ENCODE data around the gene EOLA2.
"Not testable (repeated sequence)": the region's sequence is repeated elsewhere in the genome, so short reads cannot be mapped to it uniquely, and the experiment has no call there.

EOLA2 gene

GRCh38 chrX:149932150-149932549, 6.1 kb downstream of the EOLA2 start:
- not testable (repeated sequence) for DNase-seq

- DNase-seq: not testable (repeated sequence)
These were observed 6.9 kb downstream of the EOLA2 start for GRCh38 chrX:149931355-149931754.

- not testable (repeated sequence) for DNase-seq
These were observed 8.9 kb downstream of the EOLA2 start, which contains the start of gene HSFX4 for GRCh38 chrX:149929400-149929799. HSFX4 (plus strand) TSS chrX:149929573; CDS start chrX:149929645, 72 bp downstream.

GRCh38 chrX:149928635-149929034, 9.7 kb downstream of the EOLA2 start:
- DNase-seq: not testable (repeated sequence)

GRCh38 chrX:149927964-149928258, 10.4 kb downstream of the EOLA2 start:
- DNase-seq: not testable (repeated sequence)

DNA sequence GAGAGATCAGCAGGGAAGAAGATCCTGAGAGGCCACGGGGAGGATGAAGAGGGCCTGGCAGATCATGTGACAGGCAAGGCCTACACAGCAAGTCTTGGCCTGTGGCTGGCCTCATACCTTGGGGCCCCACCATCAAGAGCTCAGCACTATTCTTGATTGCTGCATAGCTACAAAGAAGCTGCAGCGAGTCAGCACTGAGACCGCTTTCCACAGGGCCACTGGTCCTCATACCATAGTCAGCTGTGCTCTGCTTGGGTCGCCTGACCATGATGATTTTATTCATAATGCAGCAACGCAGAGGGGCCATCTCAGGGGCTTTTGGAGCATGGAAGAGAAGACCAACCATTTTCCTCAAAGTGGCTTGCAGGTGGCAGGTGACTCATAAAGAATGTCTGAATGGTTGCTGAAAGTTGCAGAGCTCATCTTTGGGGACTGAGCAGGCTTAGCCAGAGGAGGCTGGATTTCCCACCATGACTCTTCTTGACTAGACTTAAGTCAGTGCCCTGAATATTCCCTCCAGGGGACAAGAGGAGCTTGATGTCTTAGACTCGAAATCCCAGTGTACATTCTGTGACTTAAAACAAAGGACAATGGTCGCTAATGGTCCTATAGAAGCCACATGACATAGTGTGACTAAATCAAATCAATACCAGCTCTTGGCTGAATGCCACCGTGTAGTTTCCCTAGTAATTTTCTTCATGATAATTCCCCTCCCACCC, 10.9 kb downstream of the EOLA2 start:
- not testable (repeated sequence) for DNase-seq

- not testable (repeated sequence) for DNase-seq
These were observed 13.9 kb downstream of the EOLA2 start for GRCh38 chrX:149924434-149924833.

GRCh38 chrX:149923836-149924235, 14.5 kb downstream of the EOLA2 start:
- DNase-seq: not testable (repeated sequence)

GRCh38 chrX:149916745-149917392, 21.4 kb downstream of the EOLA2 start:
- no peak for DNase-seq

- DNase-seq: peak; percentile 9
These were observed 28.1 kb downstream of the EOLA2 start for GRCh38 chrX:149910178-149910695.

DNA sequence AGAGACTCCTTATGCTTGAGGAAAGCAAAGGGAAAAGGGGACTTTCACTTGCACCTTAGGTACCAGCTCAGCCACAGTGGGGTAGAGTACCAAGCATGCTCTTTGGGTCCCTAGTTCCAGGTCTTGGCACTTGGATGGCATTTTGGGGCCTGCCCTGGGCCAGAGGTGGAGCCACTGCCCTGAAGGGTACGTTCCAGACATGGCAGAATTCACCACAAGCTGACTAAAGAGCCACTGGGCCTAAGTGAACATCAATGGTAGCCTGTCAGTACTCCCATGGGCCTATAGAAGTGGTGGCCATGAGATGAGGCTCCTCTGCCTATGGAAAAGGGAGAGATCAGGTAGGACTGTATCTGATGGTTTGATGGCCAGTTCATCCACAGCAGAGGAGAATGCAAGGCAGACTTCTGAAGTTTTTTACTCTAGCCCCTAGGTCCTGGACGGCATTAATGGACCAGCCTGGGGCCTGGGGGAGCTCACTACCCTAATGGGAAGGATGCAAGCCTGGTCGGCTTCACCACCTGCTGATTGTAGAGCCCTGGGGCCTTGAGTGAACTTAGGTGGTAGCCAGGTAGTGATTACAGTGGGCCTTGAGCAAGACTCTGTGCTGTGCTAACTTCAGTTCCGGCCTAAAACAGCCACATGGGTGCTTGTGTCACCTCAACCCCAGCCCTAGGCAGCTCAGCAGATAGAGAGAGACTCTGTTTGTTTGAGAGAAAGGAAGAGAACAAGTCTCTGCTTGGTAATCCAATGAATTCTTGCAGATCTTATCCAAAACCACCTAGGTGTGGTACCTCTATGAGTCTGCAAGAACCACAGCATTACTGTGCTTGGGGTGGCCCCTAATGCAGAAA, 28.7 kb downstream of the EOLA2 start:
- DNase-seq: no peak

DNA sequence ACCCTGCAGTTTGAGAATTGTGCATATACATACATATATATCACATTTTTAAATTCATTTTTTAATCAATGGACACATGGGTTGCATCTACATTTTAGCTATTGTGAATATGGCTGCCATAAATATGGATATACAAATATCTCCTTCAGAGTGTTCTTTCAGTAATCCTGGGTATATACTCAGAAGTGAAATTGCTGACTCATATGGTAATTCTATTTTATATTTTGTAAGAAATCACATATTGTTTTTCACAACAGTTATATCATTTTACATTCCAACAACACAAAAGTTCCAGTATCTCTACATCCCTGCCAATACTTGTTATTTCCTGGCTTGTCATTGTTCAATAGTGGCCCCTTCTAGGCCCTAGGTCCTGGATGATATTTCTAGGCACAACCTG, 29.6 kb downstream of the EOLA2 start:
- no peak for DNase-seq

DNA sequence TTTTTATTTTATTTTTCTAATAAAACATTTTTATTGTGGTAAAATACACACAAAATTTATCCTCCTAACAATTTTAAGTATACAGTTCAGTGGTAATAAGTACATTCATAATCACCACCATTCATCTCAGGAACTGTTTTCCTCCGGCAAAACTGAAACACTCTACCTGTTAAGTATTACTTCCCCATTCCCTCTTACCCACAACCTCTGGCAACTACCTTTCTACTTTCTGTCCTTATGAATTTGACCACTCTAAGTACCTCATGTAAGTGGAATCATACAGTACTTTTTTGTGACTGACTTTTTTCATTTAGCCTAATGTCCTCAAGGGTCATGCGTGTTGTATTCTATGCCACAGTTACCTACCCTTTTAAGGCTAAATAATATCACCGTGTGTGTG, 30.0 kb downstream of the EOLA2 start:
- no peak for DNase-seq

GRCh38 chrX:149903889-149904748, 34.2 kb downstream of the EOLA2 start:
- no peak for DNase-seq

- no peak for DNase-seq
These were observed 39.7 kb downstream of the EOLA2 start for GRCh38 chrX:149898554-149898953.

GRCh38 chrX:149890828-149891227, 47.5 kb downstream of the EOLA2 start:
- DNase-seq: not testable (repeated sequence)

Data from NCI-H1436 (cell line).